ENCODE data around the gene SLC39A11. TPM values are rescaled to one million over a fixed set of nuclear protein-coding genes. Genes with fewer than 3 reads are reported as not detected.

The SLC39A11 gene
- total and polyA plus RNA-seq, 4 donors: 18.9 to 44.9 (median 28.2) TPM

DNA sequence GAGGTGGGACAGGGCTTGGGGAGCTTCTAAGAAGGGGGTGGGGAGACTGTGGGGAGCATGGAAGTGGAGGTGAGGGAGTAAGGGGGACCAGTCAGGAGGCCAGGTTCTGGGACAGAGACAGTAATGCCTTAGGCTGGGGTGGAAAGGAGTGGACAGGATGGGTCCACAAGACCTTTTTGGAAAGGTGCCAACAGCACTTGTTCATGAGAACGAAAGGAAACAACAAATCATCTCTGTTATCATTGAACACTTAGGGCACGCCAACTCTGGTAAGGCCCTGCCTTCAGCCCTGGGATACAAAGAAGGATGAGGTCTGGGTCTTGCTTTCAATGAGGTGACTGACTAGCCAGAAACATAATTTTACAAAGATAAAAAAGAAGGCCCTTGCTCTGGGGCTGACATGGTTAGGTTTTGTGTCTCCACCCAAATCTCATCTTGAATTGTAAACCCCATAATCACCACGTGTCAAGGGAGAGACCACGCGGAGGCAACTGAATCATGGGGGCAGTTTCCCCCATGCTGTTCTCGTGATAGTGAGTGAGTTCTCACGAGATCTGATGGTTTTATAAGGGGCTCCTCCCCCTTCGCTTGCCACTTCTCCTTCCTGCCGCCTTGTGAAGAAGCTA is 113.8 kb downstream of the SLC39A11 start:
- Histone ChIP-seq H3K27ac (ENCODE audit: low read depth in 1 of 2, low read length in 2 of 2) (no peak overlapping the region), H3K36me3 (ENCODE audit: control insufficient read depth in 4 of 4, insufficient read depth in 3 of 4, low read depth in 1 of 4, low read length in 3 of 4) (no peaks in the 10 kb centered on the region), H3K4me3 (ENCODE audit: low read depth in 1 of 3, low read length in 3 of 3) (no peak overlapping the region), H3K9me3 (ENCODE audit: control insufficient read depth in 4 of 4, low read length in 3 of 4) (no peaks in the 10 kb centered on the region), H3K27me3 (ENCODE audit: control insufficient read depth in 4 of 4, insufficient read depth in 4 of 4, low read length in 3 of 4) (no peaks in the 10 kb centered on the region), H3K4me1 (ENCODE audit: control insufficient read depth in 4 of 4, insufficient read depth in 4 of 4, low read length in 3 of 4) (peaks cover 5 to 36% (median 25%) of the 10 kb centered on the region in 4 donors), H3K9ac (ENCODE audit: low read depth in 1 of 2, low read length in 2 of 2) (no peak overlapping the region)
- no peak for TF ChIP-seq FOXA2 (IDR thresholded peaks at IDR 0.05)
- TF ChIP-seq HNF4A (conservative IDR thresholded peaks at IDR 0.05): no peak
- TF ChIP-seq, protein P1, sequence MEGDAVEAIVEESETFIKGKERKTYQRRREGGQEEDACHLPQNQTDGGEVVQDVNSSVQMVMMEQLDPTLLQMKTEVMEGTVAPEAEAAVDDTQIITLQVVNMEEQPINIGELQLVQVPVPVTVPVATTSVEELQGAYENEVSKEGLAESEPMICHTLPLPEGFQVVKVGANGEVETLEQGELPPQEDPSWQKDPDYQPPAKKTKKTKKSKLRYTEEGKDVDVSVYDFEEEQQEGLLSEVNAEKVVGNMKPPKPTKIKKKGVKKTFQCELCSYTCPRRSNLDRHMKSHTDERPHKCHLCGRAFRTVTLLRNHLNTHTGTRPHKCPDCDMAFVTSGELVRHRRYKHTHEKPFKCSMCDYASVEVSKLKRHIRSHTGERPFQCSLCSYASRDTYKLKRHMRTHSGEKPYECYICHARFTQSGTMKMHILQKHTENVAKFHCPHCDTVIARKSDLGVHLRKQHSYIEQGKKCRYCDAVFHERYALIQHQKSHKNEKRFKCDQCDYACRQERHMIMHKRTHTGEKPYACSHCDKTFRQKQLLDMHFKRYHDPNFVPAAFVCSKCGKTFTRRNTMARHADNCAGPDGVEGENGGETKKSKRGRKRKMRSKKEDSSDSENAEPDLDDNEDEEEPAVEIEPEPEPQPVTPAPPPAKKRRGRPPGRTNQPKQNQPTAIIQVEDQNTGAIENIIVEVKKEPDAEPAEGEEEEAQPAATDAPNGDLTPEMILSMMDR (IDR thresholded peaks at IDR 0.05; ENCODE audit: low read depth, low read length, missing input control): no peak
- no peak for TF ChIP-seq RAD21 (IDR thresholded peaks at IDR 0.05)
- TF ChIP-seq NR2F2 (IDR thresholded peaks at IDR 0.05): no peak
- TF ChIP-seq HNF4G (IDR thresholded peaks at IDR 0.05): no peak
- TF ChIP-seq EGR1 (IDR thresholded peaks at IDR 0.05; ENCODE audit: low read depth in 2 of 2): no peak
- TF ChIP-seq SP1 (IDR thresholded peaks at IDR 0.05): no peak
- no peak for TF ChIP-seq GABPA (IDR thresholded peaks at IDR 0.05 in 1 of 2, conservative IDR thresholded peaks at IDR 0.05 in 1 of 2)
- TF ChIP-seq, protein P2, sequence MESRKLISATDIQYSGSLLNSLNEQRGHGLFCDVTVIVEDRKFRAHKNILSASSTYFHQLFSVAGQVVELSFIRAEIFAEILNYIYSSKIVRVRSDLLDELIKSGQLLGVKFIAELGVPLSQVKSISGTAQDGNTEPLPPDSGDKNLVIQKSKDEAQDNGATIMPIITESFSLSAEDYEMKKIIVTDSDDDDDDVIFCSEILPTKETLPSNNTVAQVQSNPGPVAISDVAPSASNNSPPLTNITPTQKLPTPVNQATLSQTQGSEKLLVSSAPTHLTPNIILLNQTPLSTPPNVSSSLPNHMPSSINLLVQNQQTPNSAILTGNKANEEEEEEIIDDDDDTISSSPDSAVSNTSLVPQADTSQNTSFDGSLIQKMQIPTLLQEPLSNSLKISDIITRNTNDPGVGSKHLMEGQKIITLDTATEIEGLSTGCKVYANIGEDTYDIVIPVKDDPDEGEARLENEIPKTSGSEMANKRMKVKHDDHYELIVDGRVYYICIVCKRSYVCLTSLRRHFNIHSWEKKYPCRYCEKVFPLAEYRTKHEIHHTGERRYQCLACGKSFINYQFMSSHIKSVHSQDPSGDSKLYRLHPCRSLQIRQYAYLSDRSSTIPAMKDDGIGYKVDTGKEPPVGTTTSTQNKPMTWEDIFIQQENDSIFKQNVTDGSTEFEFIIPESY (IDR thresholded peaks at IDR 0.05): no peak
- no peak for TF ChIP-seq JUND (IDR thresholded peaks at IDR 0.05)
- TF ChIP-seq, protein P3, sequence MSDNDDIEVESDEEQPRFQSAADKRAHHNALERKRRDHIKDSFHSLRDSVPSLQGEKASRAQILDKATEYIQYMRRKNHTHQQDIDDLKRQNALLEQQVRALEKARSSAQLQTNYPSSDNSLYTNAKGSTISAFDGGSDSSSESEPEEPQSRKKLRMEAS (IDR thresholded peaks at IDR 0.05): no peak
- TF ChIP-seq, protein P4, sequence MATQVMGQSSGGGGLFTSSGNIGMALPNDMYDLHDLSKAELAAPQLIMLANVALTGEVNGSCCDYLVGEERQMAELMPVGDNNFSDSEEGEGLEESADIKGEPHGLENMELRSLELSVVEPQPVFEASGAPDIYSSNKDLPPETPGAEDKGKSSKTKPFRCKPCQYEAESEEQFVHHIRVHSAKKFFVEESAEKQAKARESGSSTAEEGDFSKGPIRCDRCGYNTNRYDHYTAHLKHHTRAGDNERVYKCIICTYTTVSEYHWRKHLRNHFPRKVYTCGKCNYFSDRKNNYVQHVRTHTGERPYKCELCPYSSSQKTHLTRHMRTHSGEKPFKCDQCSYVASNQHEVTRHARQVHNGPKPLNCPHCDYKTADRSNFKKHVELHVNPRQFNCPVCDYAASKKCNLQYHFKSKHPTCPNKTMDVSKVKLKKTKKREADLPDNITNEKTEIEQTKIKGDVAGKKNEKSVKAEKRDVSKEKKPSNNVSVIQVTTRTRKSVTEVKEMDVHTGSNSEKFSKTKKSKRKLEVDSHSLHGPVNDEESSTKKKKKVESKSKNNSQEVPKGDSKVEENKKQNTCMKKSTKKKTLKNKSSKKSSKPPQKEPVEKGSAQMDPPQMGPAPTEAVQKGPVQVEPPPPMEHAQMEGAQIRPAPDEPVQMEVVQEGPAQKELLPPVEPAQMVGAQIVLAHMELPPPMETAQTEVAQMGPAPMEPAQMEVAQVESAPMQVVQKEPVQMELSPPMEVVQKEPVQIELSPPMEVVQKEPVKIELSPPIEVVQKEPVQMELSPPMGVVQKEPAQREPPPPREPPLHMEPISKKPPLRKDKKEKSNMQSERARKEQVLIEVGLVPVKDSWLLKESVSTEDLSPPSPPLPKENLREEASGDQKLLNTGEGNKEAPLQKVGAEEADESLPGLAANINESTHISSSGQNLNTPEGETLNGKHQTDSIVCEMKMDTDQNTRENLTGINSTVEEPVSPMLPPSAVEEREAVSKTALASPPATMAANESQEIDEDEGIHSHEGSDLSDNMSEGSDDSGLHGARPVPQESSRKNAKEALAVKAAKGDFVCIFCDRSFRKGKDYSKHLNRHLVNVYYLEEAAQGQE (IDR thresholded peaks at IDR 0.05): no peak
- TF ChIP-seq TAF1 (conservative IDR thresholded peaks at IDR 0.05): no peak
- TF ChIP-seq YY1 (IDR thresholded peaks at IDR 0.05): no peak
- no peak for TF ChIP-seq FOXA1 (IDR thresholded peaks at IDR 0.05)
- TF ChIP-seq, protein P5, sequence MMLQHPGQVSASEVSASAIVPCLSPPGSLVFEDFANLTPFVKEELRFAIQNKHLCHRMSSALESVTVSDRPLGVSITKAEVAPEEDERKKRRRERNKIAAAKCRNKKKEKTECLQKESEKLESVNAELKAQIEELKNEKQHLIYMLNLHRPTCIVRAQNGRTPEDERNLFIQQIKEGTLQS (IDR thresholded peaks at IDR 0.05): no peak
- no peak for DNase-seq (ENCODE audit: low spot score)
- WGBS: 85% methylated on average over 9 of the region's 9 CpGs
